Measurements from ENCODE around the gene APCDD1L.

DNA sequence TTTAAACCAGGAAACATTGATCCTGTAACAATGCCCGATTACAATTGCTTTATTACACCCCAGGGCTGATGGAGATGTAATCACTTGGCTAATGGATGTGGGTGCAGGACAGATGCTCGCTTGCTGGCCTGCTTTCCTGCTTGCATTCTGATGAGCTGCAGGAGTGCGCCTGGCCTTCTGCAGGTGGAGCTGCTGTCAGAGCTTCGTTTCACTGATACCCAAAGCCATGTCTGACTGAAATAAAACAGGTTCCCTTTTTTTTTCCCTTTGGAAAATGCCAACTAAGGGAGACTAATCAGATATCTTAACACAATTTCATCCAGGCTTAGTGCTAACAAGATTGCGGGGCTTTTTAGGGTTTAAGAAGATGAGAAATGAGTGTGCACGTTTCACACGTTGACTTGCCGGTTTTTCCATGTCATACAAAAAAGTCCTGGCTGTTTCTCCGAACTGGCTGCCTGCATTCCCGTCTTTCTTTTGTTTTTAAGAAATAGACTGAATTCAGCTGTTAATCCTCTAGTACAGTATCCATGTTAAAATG lies 65.4 kb downstream of the APCDD1L start:
- TF ChIP-seq, protein P1, sequence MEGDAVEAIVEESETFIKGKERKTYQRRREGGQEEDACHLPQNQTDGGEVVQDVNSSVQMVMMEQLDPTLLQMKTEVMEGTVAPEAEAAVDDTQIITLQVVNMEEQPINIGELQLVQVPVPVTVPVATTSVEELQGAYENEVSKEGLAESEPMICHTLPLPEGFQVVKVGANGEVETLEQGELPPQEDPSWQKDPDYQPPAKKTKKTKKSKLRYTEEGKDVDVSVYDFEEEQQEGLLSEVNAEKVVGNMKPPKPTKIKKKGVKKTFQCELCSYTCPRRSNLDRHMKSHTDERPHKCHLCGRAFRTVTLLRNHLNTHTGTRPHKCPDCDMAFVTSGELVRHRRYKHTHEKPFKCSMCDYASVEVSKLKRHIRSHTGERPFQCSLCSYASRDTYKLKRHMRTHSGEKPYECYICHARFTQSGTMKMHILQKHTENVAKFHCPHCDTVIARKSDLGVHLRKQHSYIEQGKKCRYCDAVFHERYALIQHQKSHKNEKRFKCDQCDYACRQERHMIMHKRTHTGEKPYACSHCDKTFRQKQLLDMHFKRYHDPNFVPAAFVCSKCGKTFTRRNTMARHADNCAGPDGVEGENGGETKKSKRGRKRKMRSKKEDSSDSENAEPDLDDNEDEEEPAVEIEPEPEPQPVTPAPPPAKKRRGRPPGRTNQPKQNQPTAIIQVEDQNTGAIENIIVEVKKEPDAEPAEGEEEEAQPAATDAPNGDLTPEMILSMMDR (IDR thresholded peaks at IDR 0.05; ENCODE audit: insufficient read depth, low read length), result no peak
- TF ChIP-seq POLR2AphosphoS5 (IDR thresholded peaks at IDR 0.05; ENCODE audit: low read depth), result no peak
- TF ChIP-seq, protein P2, sequence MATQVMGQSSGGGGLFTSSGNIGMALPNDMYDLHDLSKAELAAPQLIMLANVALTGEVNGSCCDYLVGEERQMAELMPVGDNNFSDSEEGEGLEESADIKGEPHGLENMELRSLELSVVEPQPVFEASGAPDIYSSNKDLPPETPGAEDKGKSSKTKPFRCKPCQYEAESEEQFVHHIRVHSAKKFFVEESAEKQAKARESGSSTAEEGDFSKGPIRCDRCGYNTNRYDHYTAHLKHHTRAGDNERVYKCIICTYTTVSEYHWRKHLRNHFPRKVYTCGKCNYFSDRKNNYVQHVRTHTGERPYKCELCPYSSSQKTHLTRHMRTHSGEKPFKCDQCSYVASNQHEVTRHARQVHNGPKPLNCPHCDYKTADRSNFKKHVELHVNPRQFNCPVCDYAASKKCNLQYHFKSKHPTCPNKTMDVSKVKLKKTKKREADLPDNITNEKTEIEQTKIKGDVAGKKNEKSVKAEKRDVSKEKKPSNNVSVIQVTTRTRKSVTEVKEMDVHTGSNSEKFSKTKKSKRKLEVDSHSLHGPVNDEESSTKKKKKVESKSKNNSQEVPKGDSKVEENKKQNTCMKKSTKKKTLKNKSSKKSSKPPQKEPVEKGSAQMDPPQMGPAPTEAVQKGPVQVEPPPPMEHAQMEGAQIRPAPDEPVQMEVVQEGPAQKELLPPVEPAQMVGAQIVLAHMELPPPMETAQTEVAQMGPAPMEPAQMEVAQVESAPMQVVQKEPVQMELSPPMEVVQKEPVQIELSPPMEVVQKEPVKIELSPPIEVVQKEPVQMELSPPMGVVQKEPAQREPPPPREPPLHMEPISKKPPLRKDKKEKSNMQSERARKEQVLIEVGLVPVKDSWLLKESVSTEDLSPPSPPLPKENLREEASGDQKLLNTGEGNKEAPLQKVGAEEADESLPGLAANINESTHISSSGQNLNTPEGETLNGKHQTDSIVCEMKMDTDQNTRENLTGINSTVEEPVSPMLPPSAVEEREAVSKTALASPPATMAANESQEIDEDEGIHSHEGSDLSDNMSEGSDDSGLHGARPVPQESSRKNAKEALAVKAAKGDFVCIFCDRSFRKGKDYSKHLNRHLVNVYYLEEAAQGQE (IDR thresholded peaks at IDR 0.05; ENCODE audit: insufficient replicate concordance, low read depth), result no peak

Measured in HL-60 (cell line).